Small intestine (tissue), 7 donors: ENCODE measurements around the gene CCNE1. TPM values are rescaled to one million over a fixed set of nuclear protein-coding genes. Genes with fewer than 3 reads are reported as not detected.

ENCODE experiments used
- DNase-seq, 2 donors: peaks; one replicate each; pipeline versions ENCODE4 v3.0.0 to v3.0.0-alpha.2; 2013
- FAIRE-seq: peaks from 2 replicates; lab custom pipeline; 2012; peaks lifted over from hg19 to GRCh38; lab: Jason Lieb, UNC
- H3K27ac ChIP-seq, 3 donors: one replicate each; pipeline ENCODE4 v1.5.1; 2013; ENCODE audit warnings: low read length in 2 of 3, mild to moderate bottlenecking in 2 of 3, control low read depth in 1 of 3, inconsistent platforms in 1 of 3, low read depth in 1 of 3, moderate library complexity in 1 of 3
- H3K27me3 ChIP-seq, 3 donors: one replicate each; pipeline ENCODE4 v1.6.1; 2013; ENCODE audit warnings: low read length in 3 of 3, inconsistent platforms in 1 of 3; ENCODE audit not compliant: control insufficient read depth in 3 of 3, insufficient read depth in 3 of 3
- H3K36me3 ChIP-seq, 3 donors: one replicate each; pipeline ENCODE4 v1.6.1; 2013; ENCODE audit warnings: low read length in 3 of 3, inconsistent platforms in 1 of 3, low read depth in 1 of 3, mild to moderate bottlenecking in 1 of 3, moderate library complexity in 1 of 3; ENCODE audit not compliant: control insufficient read depth in 3 of 3, insufficient read depth in 2 of 3
- H3K4me1 ChIP-seq, 3 donors: one replicate each; pipeline ENCODE4 v1.6.1; 2013; ENCODE audit warnings: low read length in 2 of 3, inconsistent platforms in 1 of 3, low read depth in 1 of 3, mild to moderate bottlenecking in 1 of 3, moderate library complexity in 1 of 3; ENCODE audit not compliant: control insufficient read depth in 3 of 3, insufficient read depth in 2 of 3
- H3K4me3 ChIP-seq, 3 donors: one replicate each; pipeline ENCODE4 v1.5.1; 2013; ENCODE audit warnings: low read length in 3 of 3, control low read depth in 1 of 3, inconsistent platforms in 1 of 3, low read depth in 1 of 3, mild to moderate bottlenecking in 1 of 3, moderate library complexity in 1 of 3
- H3K9me3 ChIP-seq, 2 donors: one replicate each; pipeline ENCODE4 v1.6.1; 2013; ENCODE audit warnings: low read depth in 1 of 2, low read length in 1 of 2; ENCODE audit not compliant: control insufficient read depth in 2 of 2, insufficient read depth in 1 of 2
- WGBS, 3 donors: extraction: QIAGEN DNeasy Blood & Tissue Kit; methylation state at CpG; one replicate each; pipeline ENCODE4 v1.1.7; 2013; 5-methylcytosine and 5-hydroxymethylcytosine counted together
- polyA plus RNA-seq, 4 donors: library from polyadenylated mRNA; stranded (reverse) in 3 of 4; unstranded in 1 of 4; fragments of 200-250 nt in 3 of 4; fragments of 120-200 nt in 1 of 4; gene quantifications; one replicate each; pipeline versions ENCODE4 v1.2.1 to v1.2.3, GENCODE V29; 2013
- donor health status: healthy with polysubstance abuse.
- donor health status: control.
- donor health status: control.
- donor health status: Bipolar disorder and iron deficiency.
- donor health status: healthy.

The CCNE1 gene
- polyA plus RNA-seq, 4 donors: 2.5 to 5.9 (median 4.6) TPM

DNA sequence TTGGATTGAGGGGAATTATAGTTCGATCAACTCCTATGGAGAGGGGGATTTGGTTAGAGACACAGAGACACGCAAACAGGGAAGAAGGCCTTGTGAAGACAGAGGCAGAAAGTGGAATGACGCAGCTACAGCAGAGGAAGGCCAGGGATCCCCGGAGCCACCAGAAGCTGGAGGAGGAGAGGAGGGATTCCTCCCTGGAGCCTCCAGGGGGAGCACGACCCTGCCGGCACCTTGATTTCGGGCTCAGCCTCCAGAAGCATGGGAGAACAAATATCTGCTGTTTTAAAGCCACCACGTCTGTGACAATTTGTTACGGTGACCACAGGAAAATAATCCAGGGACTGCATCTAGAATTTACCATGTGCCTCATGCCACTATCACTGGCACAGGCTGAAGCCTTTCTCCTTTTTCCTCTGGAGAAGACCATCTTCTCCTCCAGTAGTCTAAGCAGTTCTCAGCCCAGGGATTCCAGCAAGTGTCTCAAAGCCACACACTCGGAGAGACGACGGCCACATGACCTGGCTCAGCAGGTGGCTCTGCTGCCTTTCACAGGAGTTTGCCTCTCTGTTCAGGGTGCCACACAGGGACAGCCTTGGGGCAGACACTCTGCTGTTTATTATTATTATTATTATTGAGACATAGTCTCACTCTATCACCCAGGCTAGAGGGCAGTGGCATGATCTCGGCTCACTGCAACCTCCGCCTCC lies 39.9 kb upstream of the CCNE1 start:
- 21 to 28% (median 27%) methylated on average over 14 of the region's 14 CpGs for WGBS, 3 donors
- FAIRE-seq (no peak), DNase-seq (peak; percentile 52 to 74)

GRCh38 chr19:29772696-29773095 lies 39.1 kb upstream of the CCNE1 start:
- no peaks in the 10 kb centered on the region for H3K36me3 ChIP-seq
- H3K27ac ChIP-seq: no peak overlapping the region
- no peaks in the 10 kb centered on the region for H3K4me1 ChIP-seq
- FAIRE-seq (no peak), DNase-seq (no peak)
- H3K27me3 ChIP-seq: no peaks in the 10 kb centered on the region
- no peak overlapping the region for H3K4me3 ChIP-seq
- no peaks in the 10 kb centered on the region for H3K9me3 ChIP-seq
- WGBS, 3 donors: 77 to 83% (median 77%) methylated on average over 6 of the region's 6 CpGs

More for the DNA sequence above, 39.9 kb upstream of the CCNE1 start:
- no peaks in the 10 kb centered on the region for H3K4me1 ChIP-seq
- H3K4me3 ChIP-seq: no peak overlapping the region
- no peaks in the 10 kb centered on the region for H3K27me3 ChIP-seq
- no peak overlapping the region for H3K27ac ChIP-seq
- no peaks in the 10 kb centered on the region for H3K9me3 ChIP-seq
- H3K36me3 ChIP-seq: no peaks in the 10 kb centered on the region

DNA sequence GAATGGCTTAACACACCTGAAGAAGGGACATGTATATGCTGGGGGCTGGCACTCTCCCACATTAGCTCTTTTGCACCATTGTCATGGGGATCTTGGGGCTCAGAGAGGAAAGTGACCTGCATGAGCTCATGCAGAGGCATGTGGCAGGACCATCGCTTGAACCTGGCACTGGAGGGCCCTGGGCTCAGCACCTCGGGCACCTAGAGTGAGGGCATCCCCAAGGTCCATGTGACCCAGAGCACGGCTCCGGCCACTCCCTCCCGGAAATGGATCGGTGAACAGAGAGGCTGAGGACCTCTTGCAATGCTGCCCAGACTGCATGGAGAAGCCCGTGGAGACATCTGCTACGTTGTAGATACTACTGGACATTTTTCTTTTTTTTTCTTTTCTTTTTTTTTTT lies 38.6 kb upstream of the CCNE1 start:
- WGBS, 3 donors: 80 to 90% (median 83%) methylated on average over 8 of the region's 8 CpGs

GRCh38 chr19:29774126-29774525 lies 37.7 kb upstream of the CCNE1 start:
- Histone ChIP-seq H3K4me1 (no peaks in the 10 kb centered on the region), H3K4me3 (no peak overlapping the region), H3K27me3 (no peaks in the 10 kb centered on the region), H3K9me3 (no peaks in the 10 kb centered on the region), H3K27ac (no peak overlapping the region), H3K36me3 (no peaks in the 10 kb centered on the region)
- DNase-seq: no peak
- FAIRE-seq: no peak
- WGBS, 3 donors: 83 to 86% (median 85%) methylated on average over 6 of the region's 6 CpGs

More for the DNA sequence above, 38.6 kb upstream of the CCNE1 start:
- Histone ChIP-seq H3K9me3 (no peaks in the 10 kb centered on the region), H3K27me3 (no peaks in the 10 kb centered on the region), H3K4me3 (no peak overlapping the region), H3K27ac (no peak overlapping the region), H3K4me1 (no peaks in the 10 kb centered on the region), H3K36me3 (no peaks in the 10 kb centered on the region)
- no peak for FAIRE-seq
- no peak for DNase-seq

DNA sequence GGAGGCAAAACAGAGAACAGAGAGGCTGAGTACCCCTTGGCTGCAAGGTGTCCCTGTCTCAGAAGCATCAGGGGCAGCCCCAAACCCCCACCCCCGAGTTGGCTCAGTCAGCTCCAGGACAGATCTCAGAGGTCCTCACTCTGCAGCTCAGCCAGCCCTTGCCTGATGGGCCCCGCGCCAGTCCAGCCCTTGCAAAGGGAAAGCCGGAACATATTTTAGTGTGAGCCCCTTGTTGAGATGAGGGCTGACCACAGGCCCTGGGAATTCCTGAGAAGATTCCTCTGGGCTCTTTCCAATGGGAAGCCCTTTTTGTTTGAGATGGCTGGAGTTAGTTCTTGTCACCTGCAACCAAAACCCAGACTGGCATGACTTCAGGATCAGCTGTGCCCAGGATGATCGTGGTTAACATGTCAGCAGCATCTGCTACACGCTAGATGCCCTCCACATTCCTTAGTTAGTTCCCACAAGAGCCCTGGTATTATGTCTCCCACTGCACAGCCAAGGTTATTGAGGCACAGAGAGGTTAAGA lies 33.9 kb upstream of the CCNE1 start:
- Histone ChIP-seq H3K4me3 (no peak overlapping the region), H3K27me3 (no peaks in the 10 kb centered on the region), H3K4me1 (no peaks in the 10 kb centered on the region), H3K27ac (no peak overlapping the region), H3K36me3 (no peaks in the 10 kb centered on the region), H3K9me3 (no peaks in the 10 kb centered on the region)
- WGBS, 3 donors: 82 to 83% (median 83%) methylated on average over 5 to 6 of the region's 6 CpGs
- DNase-seq: no peak
- FAIRE-seq: no peak

DNA sequence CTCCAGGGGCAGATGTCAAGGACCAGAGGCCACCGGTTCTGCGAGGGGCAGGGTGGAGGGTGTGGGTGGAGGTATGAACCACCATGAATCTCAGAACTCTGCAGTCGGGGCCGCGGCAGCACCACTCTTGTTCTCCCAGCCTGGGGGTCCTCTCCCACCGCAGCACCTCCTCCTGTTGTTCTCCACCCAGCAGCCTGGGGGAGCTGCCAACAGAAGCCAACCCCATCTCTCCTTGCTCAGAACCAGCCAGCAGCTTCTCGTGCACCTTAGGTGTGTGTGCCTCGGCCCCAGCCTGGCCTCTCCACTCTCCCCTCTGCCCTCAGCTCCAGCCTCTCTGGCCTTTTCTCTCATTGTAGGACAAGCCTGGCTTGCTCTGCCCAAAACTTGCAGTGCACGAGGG lies 31.9 kb upstream of the CCNE1 start:
- no peak for DNase-seq
- no peaks in the 10 kb centered on the region for H3K9me3 ChIP-seq
- no peaks in the 10 kb centered on the region for H3K4me1 ChIP-seq
- no peak for FAIRE-seq
- H3K4me3 ChIP-seq: no peak overlapping the region
- no peak overlapping the region for H3K27ac ChIP-seq
- no peaks in the 10 kb centered on the region for H3K36me3 ChIP-seq
- 21 to 48% (median 46%) methylated on average over 8 to 9 of the region's 9 CpGs for WGBS, 3 donors
- peaks cover 0 to 2% (median 0%) of the 10 kb centered on the region in 3 donors for H3K27me3 ChIP-seq

DNA sequence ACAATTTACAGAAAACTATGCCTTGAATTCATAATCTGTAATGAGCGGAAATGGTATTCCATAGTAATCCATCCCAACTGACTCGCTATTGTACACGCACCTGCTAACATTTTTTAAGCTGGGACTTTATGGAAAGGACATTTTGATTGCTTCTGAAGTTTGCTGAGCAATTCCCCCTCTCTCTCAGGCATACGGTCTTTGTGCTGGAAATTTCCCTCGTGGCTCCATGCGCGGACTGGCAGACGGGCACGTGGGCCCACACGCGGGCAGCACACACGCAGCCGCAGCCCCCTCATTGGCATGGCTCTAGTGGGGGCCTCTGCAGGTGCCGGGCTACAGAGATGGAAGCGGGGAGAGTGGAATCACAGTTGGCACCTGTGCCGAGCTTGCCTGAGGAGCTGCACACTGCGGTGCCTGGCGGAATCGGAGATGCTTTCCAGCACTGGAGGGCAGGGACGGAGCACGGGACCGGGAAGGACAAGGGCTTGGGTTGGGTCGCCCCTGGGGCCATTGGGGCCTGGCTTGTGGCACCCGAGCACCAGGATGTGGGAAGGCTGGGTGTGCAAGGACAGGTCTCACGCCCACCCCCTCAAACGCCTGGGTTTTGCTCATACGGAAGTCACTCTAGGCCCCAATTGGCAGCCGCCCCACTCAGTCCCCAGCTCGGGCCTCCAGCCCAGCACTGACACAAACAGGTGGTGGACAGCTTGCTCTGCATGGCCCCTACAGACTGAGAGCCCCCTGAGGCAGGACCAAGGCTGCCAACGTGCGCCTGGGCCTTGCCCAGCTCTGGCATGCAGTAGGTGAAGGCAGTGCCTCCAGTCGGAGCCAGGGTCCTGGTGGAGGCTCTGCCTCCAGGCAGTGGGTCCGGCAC lies 30.2 kb upstream of the CCNE1 start:
- FAIRE-seq: no peak
- H3K9me3 ChIP-seq: no peaks in the 10 kb centered on the region
- H3K27ac ChIP-seq: no peak overlapping the region
- H3K4me1 ChIP-seq: no peaks in the 10 kb centered on the region
- WGBS, 3 donors: 80 to 87% (median 82%) methylated on average over 29 to 33 of the region's 33 CpGs
- H3K4me3 ChIP-seq: no peak overlapping the region
- no peaks in the 10 kb centered on the region for H3K36me3 ChIP-seq
- DNase-seq: no peak
- peaks cover 0 to 2% (median 0%) of the 10 kb centered on the region in 3 donors for H3K27me3 ChIP-seq

DNA sequence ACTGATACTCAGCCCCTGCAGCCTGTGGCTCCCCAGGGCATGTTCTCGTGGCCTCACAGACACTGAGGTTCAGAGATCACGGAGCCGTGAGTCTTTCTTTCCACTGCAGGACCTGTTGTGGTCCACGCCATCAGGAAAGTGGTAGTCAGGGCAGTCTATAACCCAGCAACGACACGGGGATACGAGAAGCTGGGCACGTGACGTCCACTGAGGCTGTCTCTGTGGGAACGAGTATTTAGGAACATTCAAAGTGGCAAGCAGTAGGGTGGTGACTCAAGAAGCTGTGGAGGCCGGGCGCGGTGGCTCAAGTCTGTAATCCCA lies 29.6 kb upstream of the CCNE1 start:
- Histone ChIP-seq H3K4me3 (no peak overlapping the region), H3K27ac (no peak overlapping the region), H3K4me1 (no peaks in the 10 kb centered on the region), H3K9me3 (no peaks in the 10 kb centered on the region), H3K36me3 (no peaks in the 10 kb centered on the region), H3K27me3 (peaks cover 0 to 2% (median 0%) of the 10 kb centered on the region in 3 donors)
- DNase-seq: no peak
- no peak for FAIRE-seq
- WGBS, 3 donors: 85 to 90% (median 89%) methylated on average over 13 of the region's 13 CpGs
